Measurements from ENCODE around the gene H2BK1.

The H2BK1 gene

DNA sequence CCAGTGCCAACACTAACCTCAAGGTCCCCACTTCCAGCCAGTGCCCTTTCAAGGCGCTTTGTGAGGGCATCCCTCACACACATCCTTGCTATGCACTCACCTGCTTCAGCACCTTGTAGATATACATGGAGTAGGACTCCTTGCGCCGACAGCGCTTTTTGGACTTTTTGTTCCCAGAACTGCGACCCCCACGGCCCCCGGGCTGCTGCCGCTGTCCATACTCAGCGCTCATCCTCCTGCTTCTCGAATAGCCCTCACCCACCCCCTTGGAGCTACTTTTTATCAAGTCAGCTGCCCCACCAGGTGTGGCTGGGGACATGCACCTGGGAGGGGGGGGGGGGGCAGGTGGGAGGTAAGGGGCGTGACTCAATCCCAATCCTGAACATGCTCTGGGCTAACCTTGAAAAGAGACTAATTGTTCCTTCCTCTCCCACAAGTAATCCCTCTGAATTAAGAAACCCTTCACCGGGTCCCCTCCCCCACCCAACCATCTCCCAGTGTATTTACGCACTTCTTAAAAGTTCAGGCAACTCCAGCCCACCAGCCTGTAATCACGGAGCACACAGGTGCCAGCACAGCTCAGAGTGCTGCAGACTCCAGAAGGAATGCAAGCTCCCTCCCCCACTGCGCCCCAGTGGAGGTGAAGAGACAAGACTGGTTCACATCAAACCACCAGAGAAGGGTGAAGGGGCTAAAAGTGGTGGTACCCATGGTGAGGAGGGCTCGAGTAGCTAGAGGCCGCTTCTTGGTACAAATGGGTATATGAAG lies at the start of gene H2BK1:
Gene H2BK1, minus strand, starts transcription at position 402 of the 768 bp plus-strand sequence. Its CDS starts 170 bp downstream, at position 232.
- no peak for DNase-seq (ENCODE audit: low read depth)
- H3K4me3 ChIP-seq (ENCODE audit: control insufficient read depth, low read depth, low read length): no peak within 1 kb of the TSS
- TF ChIP-seq, protein P1, sequence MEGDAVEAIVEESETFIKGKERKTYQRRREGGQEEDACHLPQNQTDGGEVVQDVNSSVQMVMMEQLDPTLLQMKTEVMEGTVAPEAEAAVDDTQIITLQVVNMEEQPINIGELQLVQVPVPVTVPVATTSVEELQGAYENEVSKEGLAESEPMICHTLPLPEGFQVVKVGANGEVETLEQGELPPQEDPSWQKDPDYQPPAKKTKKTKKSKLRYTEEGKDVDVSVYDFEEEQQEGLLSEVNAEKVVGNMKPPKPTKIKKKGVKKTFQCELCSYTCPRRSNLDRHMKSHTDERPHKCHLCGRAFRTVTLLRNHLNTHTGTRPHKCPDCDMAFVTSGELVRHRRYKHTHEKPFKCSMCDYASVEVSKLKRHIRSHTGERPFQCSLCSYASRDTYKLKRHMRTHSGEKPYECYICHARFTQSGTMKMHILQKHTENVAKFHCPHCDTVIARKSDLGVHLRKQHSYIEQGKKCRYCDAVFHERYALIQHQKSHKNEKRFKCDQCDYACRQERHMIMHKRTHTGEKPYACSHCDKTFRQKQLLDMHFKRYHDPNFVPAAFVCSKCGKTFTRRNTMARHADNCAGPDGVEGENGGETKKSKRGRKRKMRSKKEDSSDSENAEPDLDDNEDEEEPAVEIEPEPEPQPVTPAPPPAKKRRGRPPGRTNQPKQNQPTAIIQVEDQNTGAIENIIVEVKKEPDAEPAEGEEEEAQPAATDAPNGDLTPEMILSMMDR (IDR thresholded peaks at IDR 0.05; ENCODE audit: control insufficient read depth, insufficient read depth, low read depth, low read length, missing control alignments): no peak

DNA sequence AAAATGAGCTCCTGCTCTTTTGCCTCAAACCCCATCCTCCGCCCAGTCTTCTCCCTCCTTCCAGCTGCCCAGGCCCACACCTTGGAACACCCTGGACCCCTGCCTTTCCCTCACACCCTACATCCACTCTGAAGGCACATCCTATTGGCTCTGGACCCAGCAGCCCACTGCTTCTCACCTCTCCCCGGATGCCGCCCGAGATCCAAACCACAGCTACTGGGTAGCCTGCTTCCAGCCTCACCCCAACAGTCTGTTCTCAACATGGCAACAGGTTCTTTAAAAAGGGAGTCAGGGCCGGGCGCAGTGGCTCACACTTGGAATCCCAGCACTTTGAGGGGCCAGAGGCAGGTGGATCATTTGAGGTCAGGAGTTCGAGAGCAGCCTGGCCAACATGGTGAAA lies 47.7 kb upstream of the H2BK1 start:
- TF ChIP-seq, protein P1 (IDR thresholded peaks at IDR 0.05; ENCODE audit: control insufficient read depth, insufficient read depth, low read depth, low read length, missing control alignments): no peak
- no peak overlapping the region for H3K4me3 ChIP-seq (ENCODE audit: control insufficient read depth, low read depth, low read length)
- no peak for DNase-seq (ENCODE audit: low read depth)

DNA sequence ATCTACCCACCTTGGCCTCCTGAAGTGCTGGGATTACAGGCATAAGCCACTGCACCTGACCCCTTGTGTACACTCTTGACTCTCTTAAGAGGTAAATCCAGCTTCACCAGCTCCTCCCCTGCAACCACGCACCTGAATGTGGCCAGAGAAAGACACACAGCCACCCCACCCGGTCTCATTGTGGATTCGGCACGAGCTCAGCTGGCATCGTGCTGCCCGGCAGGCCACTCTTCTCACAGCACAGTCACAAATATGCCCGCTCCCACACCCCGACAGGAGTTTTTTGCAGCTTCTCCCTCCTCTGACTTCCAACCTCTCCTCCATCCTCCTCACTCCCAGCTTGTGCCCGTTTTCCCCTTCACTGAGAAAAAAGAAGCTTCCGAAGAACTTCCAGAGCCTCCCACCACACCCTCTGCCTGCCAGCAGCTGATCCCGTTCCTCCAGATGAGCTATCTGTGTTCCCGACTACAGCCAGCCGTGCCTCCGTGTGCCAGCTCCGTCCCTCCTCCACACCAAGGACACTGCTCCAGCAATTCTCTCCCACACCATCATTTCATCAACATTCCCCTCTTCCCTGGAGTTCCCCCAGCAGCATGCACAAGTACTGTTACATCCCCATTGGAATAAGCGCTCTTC lies 46.2 kb upstream of the H2BK1 start:
- no peak for DNase-seq (ENCODE audit: low read depth)
- TF ChIP-seq, protein P1 (IDR thresholded peaks at IDR 0.05; ENCODE audit: control insufficient read depth, insufficient read depth, low read depth, low read length, missing control alignments): no peak
- H3K4me3 ChIP-seq (ENCODE audit: control insufficient read depth, low read depth, low read length): no peak overlapping the region

DNA sequence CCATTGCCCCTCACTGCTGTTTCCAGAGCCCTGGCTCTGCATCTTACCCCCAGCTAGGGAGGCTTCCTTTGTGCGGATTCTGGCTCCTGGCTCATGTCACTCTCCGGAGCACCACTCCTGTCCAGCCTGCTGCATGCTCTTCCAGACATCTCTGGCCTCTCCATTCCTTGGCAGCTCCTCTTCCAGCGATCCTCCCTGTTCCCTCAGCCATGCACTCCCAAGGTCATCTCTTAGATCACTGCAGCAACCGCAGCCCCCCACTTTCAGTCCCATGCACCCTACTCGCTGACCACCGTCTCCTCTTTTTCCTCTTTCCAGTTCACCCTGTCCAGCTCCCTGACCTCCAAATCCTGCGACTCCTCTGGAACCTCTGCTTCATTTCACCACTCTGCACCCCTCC lies 45.1 kb upstream of the H2BK1 start:
- no peak overlapping the region for H3K4me3 ChIP-seq (ENCODE audit: control insufficient read depth, low read depth, low read length)
- no peak for DNase-seq (ENCODE audit: low read depth)
- TF ChIP-seq, protein P1 (IDR thresholded peaks at IDR 0.05; ENCODE audit: control insufficient read depth, insufficient read depth, low read depth, low read length, missing control alignments): no peak

DNA sequence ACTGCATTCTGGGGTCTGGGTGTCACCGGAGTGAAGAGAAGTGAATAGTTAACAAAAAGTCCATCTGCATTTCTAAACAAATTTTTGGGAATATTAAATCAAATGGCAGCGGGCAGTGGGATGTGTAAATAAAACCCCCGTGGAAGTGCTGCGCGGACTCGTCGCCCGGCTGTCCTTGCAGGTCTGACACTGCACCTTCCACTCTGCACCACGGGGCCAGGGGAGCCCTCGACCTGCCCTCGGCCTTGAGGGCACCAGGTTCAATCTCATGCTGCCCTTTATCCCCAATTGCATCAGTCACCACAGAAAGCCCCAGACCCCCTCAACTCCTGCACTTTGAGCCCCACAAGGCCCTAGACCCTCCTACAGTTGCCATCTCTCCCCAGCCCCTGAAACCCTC lies 44.6 kb upstream of the H2BK1 start:
- no peak overlapping the region for H3K4me3 ChIP-seq (ENCODE audit: control insufficient read depth, low read depth, low read length)
- TF ChIP-seq, protein P1 (IDR thresholded peaks at IDR 0.05; ENCODE audit: control insufficient read depth, insufficient read depth, low read depth, low read length, missing control alignments): no peak
- no peak for DNase-seq (ENCODE audit: low read depth)

DNA sequence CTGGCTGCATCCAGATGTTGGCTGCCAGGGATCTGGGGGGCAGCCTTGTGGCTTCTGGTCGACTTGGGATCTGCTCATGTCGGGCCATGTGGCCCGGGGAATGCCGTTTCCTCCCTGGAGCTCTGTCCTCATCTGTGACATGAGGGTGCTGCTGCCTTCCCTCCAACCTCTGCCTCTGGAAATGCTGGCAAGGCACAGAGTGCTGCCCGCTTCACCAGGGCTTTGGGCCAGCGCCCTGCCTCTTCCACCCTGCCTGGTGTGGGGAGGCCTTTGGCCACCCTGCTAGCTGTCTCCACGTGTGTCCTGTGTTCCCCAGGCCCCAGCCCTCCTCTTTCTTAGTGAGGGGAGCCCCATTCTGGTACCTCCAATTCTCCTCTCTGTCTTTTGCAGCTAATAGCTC lies 44.0 kb upstream of the H2BK1 start:
- TF ChIP-seq, protein P1 (IDR thresholded peaks at IDR 0.05; ENCODE audit: control insufficient read depth, insufficient read depth, low read depth, low read length, missing control alignments): no peak
- no peak for DNase-seq (ENCODE audit: low read depth)
- no peak overlapping the region for H3K4me3 ChIP-seq (ENCODE audit: control insufficient read depth, low read depth, low read length)

Data from AG09309 (cell line).